Esophagus (tissue), 2 donors: ENCODE data around the gene EMP1. TPM values are rescaled to one million over a fixed set of nuclear protein-coding genes. Genes with fewer than 3 reads are reported as not detected.

Experiments used
- H3K27ac ChIP-seq, 2 donors: one replicate each; pipeline ENCODE4 v1.5.1; 2013; ENCODE audit warnings: low read depth in 2 of 2, mild to moderate bottlenecking in 2 of 2, inconsistent platforms in 1 of 2, low read length in 1 of 2, moderate library complexity in 1 of 2
- H3K27me3 ChIP-seq, 2 donors: one replicate each; pipeline ENCODE4 v1.6.1; 2013; ENCODE audit warnings: low read length in 2 of 2, control low read depth in 1 of 2, mild to moderate bottlenecking in 1 of 2; ENCODE audit not compliant: insufficient read depth in 2 of 2, control insufficient read depth in 1 of 2
- H3K36me3 ChIP-seq, 2 donors: one replicate each; pipeline ENCODE4 v1.6.1; 2013; ENCODE audit warnings: low read length in 1 of 2; ENCODE audit not compliant: control insufficient read depth in 2 of 2, insufficient read depth in 2 of 2
- H3K4me1 ChIP-seq, 2 donors: one replicate each; pipeline ENCODE4 v1.6.1; 2013; ENCODE audit warnings: low read length in 1 of 2; ENCODE audit not compliant: control insufficient read depth in 2 of 2, insufficient read depth in 2 of 2
- H3K4me3 ChIP-seq, 2 donors: one replicate each; pipeline ENCODE4 v1.5.1; 2013; ENCODE audit warnings: low read length in 2 of 2, mild to moderate bottlenecking in 2 of 2, low read depth in 1 of 2, moderate library complexity in 1 of 2
- H3K9me3 ChIP-seq, 2 donors: one replicate each; pipeline ENCODE4 v1.6.1; 2013; ENCODE audit warnings: mild to moderate bottlenecking in 2 of 2, low read depth in 1 of 2, low read length in 1 of 2, moderate library complexity in 1 of 2; ENCODE audit not compliant: control insufficient read depth in 2 of 2, insufficient read depth in 1 of 2
- WGBS, 2 donors: extraction: QIAGEN DNeasy Blood & Tissue Kit; methylation state at CpG; one replicate each; pipeline ENCODE4 v1.1.7; 2013; 5-methylcytosine and 5-hydroxymethylcytosine counted together
- polyA plus RNA-seq, 2 donors: library from polyadenylated mRNA; stranded (reverse); fragments of 200-250 nt; gene quantifications; one replicate each; pipeline ENCODE4 v1.2.3, GENCODE V29; 2013
- donor health status: healthy with polysubstance abuse.
- donor health status: Bipolar disorder and iron deficiency.

The EMP1 gene
- polyA plus RNA-seq, 2 donors, result 1,597 to 1,599 TPM

GRCh38 chr12:13227191-13227590 lies 30.7 kb downstream of the EMP1 start:
- no peaks in the 10 kb centered on the region for H3K9me3 ChIP-seq
- peaks cover 0 to 1% of the 10 kb centered on the region in 2 donors for H3K4me1 ChIP-seq
- H3K4me3 ChIP-seq, result no peak overlapping the region
- no peak overlapping the region for H3K27ac ChIP-seq
- no peaks in the 10 kb centered on the region for H3K27me3 ChIP-seq
- no peaks in the 10 kb centered on the region for H3K36me3 ChIP-seq
- 70 to 87% methylated on average over 7 of the region's 7 CpGs for WGBS, 2 donors

- Histone ChIP-seq H3K27me3 (no peaks in the 10 kb centered on the region), H3K36me3 (no peaks in the 10 kb centered on the region), H3K4me1 (no peaks in the 10 kb centered on the region), H3K4me3 (no peak overlapping the region), H3K27ac (no peak overlapping the region), H3K9me3 (no peaks in the 10 kb centered on the region)
- WGBS, 2 donors, result 78 to 82% methylated on average over 7 of the region's 7 CpGs
Measured at GRCh38 chr12:13228579-13228978, 32.1 kb downstream of the EMP1 start.

GRCh38 chr12:13229504-13229903 lies 33.0 kb downstream of the EMP1 start:
- Histone ChIP-seq H3K9me3 (no peaks in the 10 kb centered on the region), H3K36me3 (no peaks in the 10 kb centered on the region), H3K27ac (no peak overlapping the region), H3K27me3 (no peaks in the 10 kb centered on the region), H3K4me1 (no peaks in the 10 kb centered on the region), H3K4me3 (no peak overlapping the region)
- WGBS, 2 donors, result 66 to 74% methylated on average over 5 of the region's 5 CpGs

GRCh38 chr12:13230500-13230899 lies 34.0 kb downstream of the EMP1 start:
- Histone ChIP-seq H3K4me1 (no peaks in the 10 kb centered on the region), H3K36me3 (no peaks in the 10 kb centered on the region), H3K27ac (no peak overlapping the region), H3K9me3 (no peaks in the 10 kb centered on the region), H3K27me3 (no peaks in the 10 kb centered on the region), H3K4me3 (no peak overlapping the region)
- 72 to 73% methylated on average over 5 of the region's 5 CpGs for WGBS, 2 donors

- H3K9me3 ChIP-seq, result no peaks in the 10 kb centered on the region
- no peaks in the 10 kb centered on the region for H3K27me3 ChIP-seq
- whole genome bisulfite sequencing, 2 donors, result 70 to 72% methylated on average over 8 of the region's 8 CpGs
- no peaks in the 10 kb centered on the region for H3K4me1 ChIP-seq
- H3K36me3 ChIP-seq, result no peaks in the 10 kb centered on the region
- H3K27ac ChIP-seq, result no peak overlapping the region
- no peak overlapping the region for H3K4me3 ChIP-seq
Measured at GRCh38 chr12:13233830-13234641, 37.5 kb downstream of the EMP1 start.

GRCh38 chr12:13238204-13238603 lies 41.7 kb downstream of the EMP1 start:
- Histone ChIP-seq H3K9me3 (no peaks in the 10 kb centered on the region), H3K4me1 (no peaks in the 10 kb centered on the region), H3K27ac (no peak overlapping the region), H3K36me3 (no peaks in the 10 kb centered on the region), H3K4me3 (no peak overlapping the region), H3K27me3 (no peaks in the 10 kb centered on the region)
- 74 to 79% methylated on average over 7 of the region's 7 CpGs for WGBS, 2 donors

GRCh38 chr12:13241833-13242488 lies 45.4 kb downstream of the EMP1 start:
- 62 to 68% methylated on average over 2 of the region's 2 CpGs for WGBS, 2 donors
- Histone ChIP-seq H3K27ac (peak overlapping the region in 1 of 2 donors; percentile 34), H3K27me3 (no peaks in the 10 kb centered on the region), H3K36me3 (no peaks in the 10 kb centered on the region), H3K4me1 (no peaks in the 10 kb centered on the region), H3K9me3 (no peaks in the 10 kb centered on the region), H3K4me3 (no peak overlapping the region)

GRCh38 chr12:13242936-13243335 lies 46.4 kb downstream of the EMP1 start:
- Histone ChIP-seq H3K36me3 (no peaks in the 10 kb centered on the region), H3K27ac (no peak overlapping the region), H3K4me1 (no peaks in the 10 kb centered on the region), H3K27me3 (no peaks in the 10 kb centered on the region), H3K4me3 (no peak overlapping the region), H3K9me3 (no peaks in the 10 kb centered on the region)
- 79 to 84% methylated on average over 4 of the region's 4 CpGs for WGBS, 2 donors

- no peak overlapping the region for H3K27ac ChIP-seq
- H3K4me1 ChIP-seq, result no peaks in the 10 kb centered on the region
- H3K4me3 ChIP-seq, result no peak overlapping the region
- 37 to 57% methylated on average over 1 of the region's 1 CpG for WGBS, 2 donors
- H3K9me3 ChIP-seq, result no peaks in the 10 kb centered on the region
- H3K27me3 ChIP-seq, result no peaks in the 10 kb centered on the region
- no peaks in the 10 kb centered on the region for H3K36me3 ChIP-seq
Measured at GRCh38 chr12:13243516-13244070, 47.1 kb downstream of the EMP1 start.
